Activated CD8-positive, alpha-beta T cell treated with anti-CD3 and anti-CD28 coated beads, Interleukin-2, amount 10 ng/mL, durations not matched to agents 7 days and 5 days (primary cell): ENCODE data around the gene BTBD9. TPM values are rescaled to one million over a fixed set of nuclear protein-coding genes. Genes with fewer than 3 reads are reported as not detected.

ENCODE experiments used
- ATAC-seq: fragments of 150-1000 bp; cut with Tn5 transposase; one replicate; pipeline ENCODE4 v1.10.0; 2021; ENCODE audit warnings: moderate library complexity
- CTCF ChIA-PET: fragments of 350-600 bp; sonication (Branson Sonifier 250); formaldehyde crosslinking; loops from one replicate; lab custom pipeline; 2021; ENCODE audit warnings: antibody characterized with exemption; lab: Charles Lee
- POLR2A ChIA-PET: fragments of 350-600 bp; sonication (Branson Sonifier 250); formaldehyde crosslinking; loops from one replicate; lab custom pipeline; 2021; ENCODE audit warnings: antibody characterized with exemption; lab: Charles Lee
- DNase-seq: peaks from one replicate; pipeline ENCODE4 v3.0.0-alpha.2; 2020
- H3K27ac Mint-ChIP-seq: one replicate; pipeline ENCODE4 v1.8.0; 2021; ENCODE audit warnings: mild to moderate bottlenecking, mixed read lengths
- H3K27me3 Mint-ChIP-seq: one replicate; pipeline ENCODE4 v1.8.0; 2021; ENCODE audit warnings: low read depth, mixed read lengths
- H3K36me3 Mint-ChIP-seq: one replicate; pipeline ENCODE4 v1.8.0; 2021; ENCODE audit warnings: low read depth, mixed read lengths
- H3K4me1 Mint-ChIP-seq: one replicate; pipeline ENCODE4 v1.8.0; 2021; ENCODE audit warnings: low read depth, mixed read lengths
- H3K4me3 Mint-ChIP-seq: one replicate; pipeline ENCODE4 v1.8.0; 2021; ENCODE audit warnings: mild to moderate bottlenecking, mixed read lengths
- H3K9me3 Mint-ChIP-seq: one replicate; pipeline ENCODE4 v1.8.0; 2022; ENCODE audit warnings: mixed read lengths; ENCODE audit not compliant: insufficient read depth
- total RNA-seq, 2 experiments: library from RNA; stranded (reverse); gene quantifications; one replicate each; pipeline ENCODE4 v1.2.3, GENCODE V29; 2021

BTBD9 gene
- total RNA-seq, 2 experiments from 2014 or later = 9.4 to 12.4 TPM

- POLR2A ChIA-PET = no interaction called here
- H3K9me3 Mint-ChIP-seq = no peaks in the 10 kb centered on the region
- H3K4me1 Mint-ChIP-seq = no peaks in the 10 kb centered on the region
- no peaks in the 10 kb centered on the region for H3K27me3 Mint-ChIP-seq
- ATAC-seq (no peak), DNase-seq (no peak)
- no peak overlapping the region for H3K27ac Mint-ChIP-seq
- no peaks in the 10 kb centered on the region for H3K36me3 Mint-ChIP-seq
- H3K4me3 Mint-ChIP-seq = no peak overlapping the region
- CTCF ChIA-PET = no interaction called here
These were observed 247.8 kb downstream of the BTBD9 start for GRCh38 chr6:38391626-38392579.

- ATAC-seq = no peak
- Mint-ChIP-seq H3K27me3 (no peaks in the 10 kb centered on the region), H3K27ac (no peak overlapping the region), H3K4me3 (no peak overlapping the region), H3K36me3 (no peaks in the 10 kb centered on the region), H3K9me3 (no peaks in the 10 kb centered on the region), H3K4me1 (no peaks in the 10 kb centered on the region)
- ChIA-PET CTCF (no interaction called here), POLR2A (no interaction called here)
- no peak for DNase-seq
These were observed 248.5 kb downstream of the BTBD9 start for GRCh38 chr6:38391206-38391605.

- POLR2A ChIA-PET = no interaction called here
- CTCF ChIA-PET = no interaction called here
- Mint-ChIP-seq H3K4me1 (no peaks in the 10 kb centered on the region), H3K27me3 (no peaks in the 10 kb centered on the region), H3K9me3 (no peaks in the 10 kb centered on the region), H3K36me3 (no peaks in the 10 kb centered on the region), H3K27ac (no peak overlapping the region), H3K4me3 (no peak overlapping the region)
- ATAC-seq = no peak
- no peak for DNase-seq
These were observed 249.9 kb downstream of the BTBD9 start for GRCh38 chr6:38389875-38390274.

GRCh38 chr6:38387971-38388370 is 251.8 kb downstream of the BTBD9 start:
- ChIA-PET CTCF (no interaction called here), POLR2A (no interaction called here)
- H3K4me1 Mint-ChIP-seq = no peaks in the 10 kb centered on the region
- no peak overlapping the region for H3K27ac Mint-ChIP-seq
- H3K9me3 Mint-ChIP-seq = no peaks in the 10 kb centered on the region
- no peak overlapping the region for H3K4me3 Mint-ChIP-seq
- H3K36me3 Mint-ChIP-seq = no peaks in the 10 kb centered on the region
- H3K27me3 Mint-ChIP-seq = no peaks in the 10 kb centered on the region
- DNase-seq (no peak), ATAC-seq (no peak)

- CTCF ChIA-PET = no interaction called here
- no peak overlapping the region for H3K27ac Mint-ChIP-seq
- no peaks in the 10 kb centered on the region for H3K36me3 Mint-ChIP-seq
These were observed 252.3 kb downstream of the BTBD9 start for GRCh38 chr6:38387461-38387860.

GRCh38 chr6:38378801-38379200 is 260.9 kb downstream of the BTBD9 start:
- ATAC-seq (no peak), DNase-seq (no peak)
- CTCF ChIA-PET = no interaction called here
- H3K9me3 Mint-ChIP-seq = no peaks in the 10 kb centered on the region
- H3K4me3 Mint-ChIP-seq = no peak overlapping the region
- no peaks in the 10 kb centered on the region for H3K27me3 Mint-ChIP-seq
- H3K27ac Mint-ChIP-seq = no peak overlapping the region
- no peaks in the 10 kb centered on the region for H3K36me3 Mint-ChIP-seq
- H3K4me1 Mint-ChIP-seq = no peaks in the 10 kb centered on the region
- POLR2A ChIA-PET = no interaction called here

More at GRCh38 chr6:38387461-38387860, 252.3 kb downstream of the BTBD9 start:
- DNase-seq (no peak), ATAC-seq (no peak)
- no peaks in the 10 kb centered on the region for H3K27me3 Mint-ChIP-seq
- POLR2A ChIA-PET = no interaction called here
- no peaks in the 10 kb centered on the region for H3K9me3 Mint-ChIP-seq
- H3K4me3 Mint-ChIP-seq = no peak overlapping the region
- H3K4me1 Mint-ChIP-seq = no peaks in the 10 kb centered on the region

GRCh38 chr6:38375937-38376336 is 263.8 kb downstream of the BTBD9 start:
- ATAC-seq (no peak), DNase-seq (no peak)
- CTCF ChIA-PET = no interaction called here
- Mint-ChIP-seq H3K4me3 (no peak overlapping the region), H3K27ac (no peak overlapping the region), H3K4me1 (no peaks in the 10 kb centered on the region), H3K9me3 (no peaks in the 10 kb centered on the region), H3K36me3 (no peaks in the 10 kb centered on the region), H3K27me3 (no peaks in the 10 kb centered on the region)
- POLR2A ChIA-PET = no interaction called here

- no peaks in the 10 kb centered on the region for H3K4me1 Mint-ChIP-seq
- H3K9me3 Mint-ChIP-seq = no peaks in the 10 kb centered on the region
- no peak for DNase-seq
- ATAC-seq = no peak
- H3K27me3 Mint-ChIP-seq = no peaks in the 10 kb centered on the region
- ChIA-PET POLR2A (no interaction called here), CTCF (no interaction called here)
- H3K36me3 Mint-ChIP-seq = no peaks in the 10 kb centered on the region
- H3K27ac Mint-ChIP-seq = no peak overlapping the region
- H3K4me3 Mint-ChIP-seq = no peak overlapping the region
These were observed 264.4 kb downstream of the BTBD9 start for GRCh38 chr6:38375341-38375740.

- H3K27me3 Mint-ChIP-seq = no peaks in the 10 kb centered on the region
- DNase-seq (no peak), ATAC-seq (no peak)
- POLR2A ChIA-PET = interaction anchor here (0.5 to 0.8 kb wide), 2 partner anchors 28 to 47 kb away, joined by 3 read pairs; no protein-coding TSS in a partner anchor
- H3K4me1 Mint-ChIP-seq = no peaks in the 10 kb centered on the region
- H3K36me3 Mint-ChIP-seq = no peaks in the 10 kb centered on the region
- H3K4me3 Mint-ChIP-seq = no peak overlapping the region
- no peak overlapping the region for H3K27ac Mint-ChIP-seq
- no peaks in the 10 kb centered on the region for H3K9me3 Mint-ChIP-seq
- CTCF ChIA-PET = no interaction called here
These were observed 267.8 kb downstream of the BTBD9 start for GRCh38 chr6:38371881-38372280.

GRCh38 chr6:38370653-38371601 is 268.8 kb downstream of the BTBD9 start:
- Mint-ChIP-seq H3K36me3 (no peaks in the 10 kb centered on the region), H3K4me3 (no peak overlapping the region), H3K27me3 (no peaks in the 10 kb centered on the region), H3K9me3 (no peaks in the 10 kb centered on the region), H3K27ac (no peak overlapping the region), H3K4me1 (no peaks in the 10 kb centered on the region)
- ChIA-PET POLR2A (no interaction called here), CTCF (no interaction called here)
- DNase-seq (no peak), ATAC-seq (no peak)

- ATAC-seq = no peak
- no peaks in the 10 kb centered on the region for H3K9me3 Mint-ChIP-seq
- H3K27me3 Mint-ChIP-seq = no peaks in the 10 kb centered on the region
- H3K27ac Mint-ChIP-seq = no peak overlapping the region
- no peaks in the 10 kb centered on the region for H3K4me1 Mint-ChIP-seq
- POLR2A ChIA-PET = no interaction called here
- CTCF ChIA-PET = interaction anchor here (1.5 kb wide), 1 partner anchor 10 kb away, joined by 3 read pairs; no protein-coding TSS in a partner anchor
- H3K4me3 Mint-ChIP-seq = no peak overlapping the region
- H3K36me3 Mint-ChIP-seq = no peaks in the 10 kb centered on the region
- no peak for DNase-seq
These were observed 272.5 kb downstream of the BTBD9 start for GRCh38 chr6:38367231-38367630.

GRCh38 chr6:38366234-38366633 is 273.5 kb downstream of the BTBD9 start:
- no peak overlapping the region for H3K4me3 Mint-ChIP-seq
- ATAC-seq (no peak), DNase-seq (no peak)
- no peaks in the 10 kb centered on the region for H3K36me3 Mint-ChIP-seq
- H3K4me1 Mint-ChIP-seq = no peaks in the 10 kb centered on the region
- H3K27me3 Mint-ChIP-seq = no peaks in the 10 kb centered on the region
- POLR2A ChIA-PET = no interaction called here
- H3K9me3 Mint-ChIP-seq = no peaks in the 10 kb centered on the region
- no peak overlapping the region for H3K27ac Mint-ChIP-seq
- CTCF ChIA-PET = interaction anchor here (0.6 to 1.5 kb wide), 2 partner anchors 9 to 1930 kb away, joined by 3 read pairs; no protein-coding TSS in a partner anchor
